Sigmoid colon (tissue), 7 donors: ENCODE data around the gene IZUMO2. TPM values are rescaled to one million over a fixed set of nuclear protein-coding genes. Genes with fewer than 3 reads are reported as not detected.
A peak's percentile ranks its signal among the peaks of the same experiment; 100 is the strongest.

ENCODE experiments used
- DNase-seq: peaks from one replicate; pipeline ENCODE4 v3.0.0-alpha.2; 2019
- H3K27ac ChIP-seq, 4 donors: fragments of 200-600 bp; sonication (generic); one replicate each; pipeline ENCODE4 v1.5.1; 2016 to 2019; ENCODE audit warnings: mild to moderate bottlenecking in 1 of 4
- H3K27me3 ChIP-seq, 3 donors: fragments of 200-600 bp; sonication (generic); one replicate each; pipeline ENCODE4 v1.5.1; 2019; ENCODE audit warnings: mild to moderate bottlenecking in 1 of 3
- H3K36me3 ChIP-seq, 4 donors: fragments of 200-600 bp; sonication (generic); one replicate each; pipeline ENCODE4 v1.5.1; 2016 to 2019
- H3K4me1 ChIP-seq, 4 donors: fragments of 200-600 bp; sonication (generic); one replicate each; pipeline ENCODE4 v1.5.1; 2017 to 2019
- H3K4me3 ChIP-seq, 4 donors: fragments of 200-600 bp; sonication (generic); one replicate each; pipeline ENCODE4 v1.5.1; 2017 to 2019; ENCODE audit warnings: mild to moderate bottlenecking in 2 of 4, moderate library complexity in 1 of 4
- H3K9me3 ChIP-seq, 4 donors: fragments of 200-600 bp in 3 of 4; sonication (generic) in 3 of 4; one replicate each; pipeline versions ENCODE4 v1.5.1 to v1.6.1; 2013 to 2019
- EP300 ChIP-seq, 4 donors: sonication (generic); formaldehyde crosslinking; IDR thresholded peaks; one replicate each; pipeline ENCODE4 v1.6.1; 2017; ENCODE audit warnings: antibody characterized with exemption in 4 of 4
- POLR2A ChIP-seq, 2 donors: fragments of 450-650 bp; IDR thresholded peaks; one replicate each; pipeline ENCODE4 v1.6.1; 2016; ENCODE audit warnings: antibody characterized with exemption in 2 of 2, mild to moderate bottlenecking in 2 of 2, moderate library complexity in 2 of 2
- POLR2AphosphoS5 ChIP-seq, 4 donors: sonication (generic); formaldehyde crosslinking; IDR thresholded peaks; one replicate each; pipeline ENCODE4 v1.6.1; 2017; ENCODE audit warnings: antibody characterized with exemption in 4 of 4
- WGBS, 2 donors: extraction: QIAGEN DNeasy Blood & Tissue Kit; methylation state at CpG; one replicate each; pipeline ENCODE4 v1.1.7; 2013; 5-methylcytosine and 5-hydroxymethylcytosine counted together
- intact Hi-C: fragments of 100-400 bp; cut with DNase I; formaldehyde crosslinking; loops from one replicate; pipeline ENCODE4 v1.15.1; 2023
- polyA plus RNA-seq, 3 donors: library from polyadenylated mRNA; stranded (reverse); fragments of 200-250 nt; gene quantifications; one replicate each; pipeline ENCODE4 v1.2.3, GENCODE V29; 2013
- total RNA-seq, 4 donors: library from RNA; depleted of rRNA; stranded (reverse); fragments of >200 nt; gene quantifications; one replicate each; pipeline ENCODE4 v1.1.0, GENCODE V29; 2016
- TF ChIP-seq, protein P1 (sequence below), 4 experiments: fragments of 450-650 bp in 3 of 4; fragments of 200-600 bp in 1 of 4; IDR thresholded peaks; one replicate each; pipeline ENCODE4 v1.5.1; 2016 to 2019; ENCODE audit warnings: antibody characterized with exemption in 4 of 4, mild to moderate bottlenecking in 3 of 4, moderate library complexity in 2 of 4
- donor health status: healthy with polysubstance abuse.
- donor health status: Bipolar disorder and iron deficiency.
- donor health status: healthy.

The IZUMO2 gene
- total and polyA plus RNA-seq, 7 donors: not detected

DNA sequence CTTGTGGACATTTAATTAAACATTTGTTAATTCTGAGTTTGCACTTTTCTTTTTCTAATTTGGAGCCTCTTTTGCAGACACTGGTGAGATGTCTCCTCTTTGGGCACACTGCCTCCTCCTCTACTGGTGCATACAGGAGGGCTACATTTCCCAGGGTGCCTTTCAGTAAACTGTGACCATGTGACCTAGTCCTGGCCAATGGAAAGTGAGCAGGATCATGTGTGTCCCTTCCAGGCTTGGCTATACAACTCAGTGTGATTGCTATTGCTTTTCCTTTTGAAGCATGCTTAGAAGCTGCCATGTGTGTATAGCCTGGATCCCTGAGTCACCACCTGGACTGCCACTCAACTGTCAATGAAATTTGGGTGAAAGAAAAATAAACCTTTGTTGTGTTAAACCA is 4.5 kb downstream of the IZUMO2 start:
- Histone ChIP-seq H3K36me3 (no peaks in the 10 kb centered on the region), H3K27ac (no peak overlapping the region), H3K27me3 (peaks cover 0 to 24% (median 8%) of the 10 kb centered on the region in 3 donors), H3K9me3 (peaks cover 0 to 8% (median 4%) of the 10 kb centered on the region in 4 donors), H3K4me3 (no peak overlapping the region), H3K4me1 (no peaks in the 10 kb centered on the region)
- intact Hi-C loops: no loop called here
- DNase-seq: no peak
- TF ChIP-seq, protein P1, sequence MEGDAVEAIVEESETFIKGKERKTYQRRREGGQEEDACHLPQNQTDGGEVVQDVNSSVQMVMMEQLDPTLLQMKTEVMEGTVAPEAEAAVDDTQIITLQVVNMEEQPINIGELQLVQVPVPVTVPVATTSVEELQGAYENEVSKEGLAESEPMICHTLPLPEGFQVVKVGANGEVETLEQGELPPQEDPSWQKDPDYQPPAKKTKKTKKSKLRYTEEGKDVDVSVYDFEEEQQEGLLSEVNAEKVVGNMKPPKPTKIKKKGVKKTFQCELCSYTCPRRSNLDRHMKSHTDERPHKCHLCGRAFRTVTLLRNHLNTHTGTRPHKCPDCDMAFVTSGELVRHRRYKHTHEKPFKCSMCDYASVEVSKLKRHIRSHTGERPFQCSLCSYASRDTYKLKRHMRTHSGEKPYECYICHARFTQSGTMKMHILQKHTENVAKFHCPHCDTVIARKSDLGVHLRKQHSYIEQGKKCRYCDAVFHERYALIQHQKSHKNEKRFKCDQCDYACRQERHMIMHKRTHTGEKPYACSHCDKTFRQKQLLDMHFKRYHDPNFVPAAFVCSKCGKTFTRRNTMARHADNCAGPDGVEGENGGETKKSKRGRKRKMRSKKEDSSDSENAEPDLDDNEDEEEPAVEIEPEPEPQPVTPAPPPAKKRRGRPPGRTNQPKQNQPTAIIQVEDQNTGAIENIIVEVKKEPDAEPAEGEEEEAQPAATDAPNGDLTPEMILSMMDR (IDR thresholded peaks at IDR 0.05): no peak
- TF ChIP-seq POLR2A (IDR thresholded peaks at IDR 0.05): no peak
- TF ChIP-seq POLR2AphosphoS5 (IDR thresholded peaks at IDR 0.05): no peak
- TF ChIP-seq EP300 (IDR thresholded peaks at IDR 0.05): no peak

DNA sequence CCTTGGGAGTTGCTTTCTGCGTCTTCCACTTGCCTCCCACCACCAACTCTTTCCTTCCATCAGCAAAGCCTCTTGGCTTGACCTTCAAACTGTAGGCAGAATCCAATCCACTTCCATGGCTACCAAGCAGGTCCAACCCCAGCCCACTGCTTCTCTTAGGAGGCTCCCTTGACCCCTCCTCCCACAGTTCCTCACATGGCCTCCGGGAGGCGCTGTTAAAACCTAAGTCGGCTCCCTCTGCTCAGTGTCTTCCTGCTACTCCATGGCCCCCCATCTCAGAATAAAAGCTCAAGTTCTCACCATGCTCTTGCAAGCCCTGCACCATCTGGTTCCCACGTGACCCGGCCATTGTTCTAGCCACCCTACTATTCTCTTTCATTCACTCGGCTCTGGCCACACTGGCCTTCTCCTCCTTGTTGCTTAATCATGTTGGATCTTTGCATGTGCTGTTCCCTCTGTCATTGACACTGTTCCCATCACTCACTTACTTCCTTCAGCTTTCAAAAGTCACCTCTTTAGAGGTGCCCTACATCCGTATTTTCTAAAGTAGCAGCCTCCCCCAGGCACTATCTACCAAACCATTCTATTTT is 7.5 kb downstream of the IZUMO2 start:
- H3K36me3 ChIP-seq: no peaks in the 10 kb centered on the region
- H3K27me3 ChIP-seq: peaks cover 0 to 8% (median 0%) of the 10 kb centered on the region in 3 donors
- intact Hi-C loops: no loop called here

DNA sequence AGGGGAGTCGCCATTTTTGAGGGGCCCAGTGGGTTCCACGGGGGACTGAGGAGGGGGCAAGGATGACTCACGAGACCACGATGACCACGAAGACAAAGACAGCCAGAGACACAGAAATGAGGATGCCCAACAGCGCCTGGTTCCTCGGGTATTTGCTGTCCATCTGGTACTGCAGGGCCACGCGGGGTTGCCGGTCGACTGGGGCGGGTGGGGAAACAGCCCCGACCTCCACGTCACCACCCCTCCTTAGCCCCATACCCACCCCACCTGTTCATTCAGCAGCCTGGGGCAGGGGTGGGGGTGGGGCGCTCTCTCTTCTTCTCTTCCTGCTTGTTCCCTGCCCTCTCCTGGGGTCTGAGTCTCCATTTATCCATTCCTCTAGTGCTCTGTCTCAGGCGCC is 8.6 kb downstream of the IZUMO2 start:
- Histone ChIP-seq H3K27ac (no peak overlapping the region), H3K4me1 (no peaks in the 10 kb centered on the region), H3K27me3 (peaks cover 0 to 18% (median 0%) of the 10 kb centered on the region in 3 donors), H3K4me3 (no peak overlapping the region), H3K9me3 (peaks cover 0 to 8% (median 4%) of the 10 kb centered on the region in 4 donors), H3K36me3 (no peaks in the 10 kb centered on the region)
- 75 to 80% methylated on average over 16 of the region's 16 CpGs for WGBS, 2 donors
- intact Hi-C loops: no loop called here
- TF ChIP-seq, protein P1 (IDR thresholded peaks at IDR 0.05): no peak
- TF ChIP-seq POLR2AphosphoS5 (IDR thresholded peaks at IDR 0.05) (no peak), POLR2A (IDR thresholded peaks at IDR 0.05) (no peak), EP300 (IDR thresholded peaks at IDR 0.05) (no peak)
- DNase-seq: no peak

More for the DNA sequence above, 7.5 kb downstream of the IZUMO2 start:
- DNase-seq: no peak
- Histone ChIP-seq H3K4me1 (no peaks in the 10 kb centered on the region), H3K27ac (no peak overlapping the region), H3K4me3 (no peak overlapping the region), H3K9me3 (peaks cover 0 to 8% (median 4%) of the 10 kb centered on the region in 4 donors)
- WGBS, 2 donors: 79 to 89% methylated on average over 8 of the region's 8 CpGs
- TF ChIP-seq POLR2AphosphoS5 (IDR thresholded peaks at IDR 0.05): no peak

DNA sequence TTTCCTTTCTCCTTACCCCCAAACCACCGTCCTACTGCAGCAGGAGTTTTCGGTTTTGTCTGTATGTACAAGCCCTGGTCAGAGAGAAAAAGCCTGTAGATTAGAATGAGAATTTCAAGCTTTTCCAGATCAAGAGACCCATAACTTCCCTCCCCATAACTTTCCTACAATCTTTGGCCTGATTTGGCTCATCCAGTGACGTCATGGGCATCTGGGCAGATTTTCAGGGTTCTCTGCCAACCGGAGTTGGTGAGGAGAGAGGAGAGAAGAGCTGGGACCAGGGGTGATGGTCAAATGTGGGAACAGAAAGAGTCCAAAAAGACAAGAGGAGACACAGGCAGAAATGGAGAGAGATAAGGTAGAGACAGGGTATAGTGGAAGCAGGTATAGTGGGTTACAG is 10.5 kb downstream of the IZUMO2 start:
- H3K27me3 ChIP-seq: peaks cover 0 to 21% (median 0%) of the 10 kb centered on the region in 3 donors
- no peak overlapping the region for H3K4me3 ChIP-seq
- WGBS, 2 donors: 64 to 82% methylated on average over 4 of the region's 4 CpGs
- no peak for DNase-seq
- no peaks in the 10 kb centered on the region for H3K9me3 ChIP-seq
- no peak overlapping the region for H3K27ac ChIP-seq
- intact Hi-C loops: no loop called here
- H3K36me3 ChIP-seq: no peaks in the 10 kb centered on the region
- TF ChIP-seq EP300 (IDR thresholded peaks at IDR 0.05) (no peak), POLR2AphosphoS5 (IDR thresholded peaks at IDR 0.05) (no peak), POLR2A (IDR thresholded peaks at IDR 0.05) (no peak)
- TF ChIP-seq, protein P1 (IDR thresholded peaks at IDR 0.05): no peak
- H3K4me1 ChIP-seq: peaks cover 0 to 1% (median 0%) of the 10 kb centered on the region in 4 donors

DNA sequence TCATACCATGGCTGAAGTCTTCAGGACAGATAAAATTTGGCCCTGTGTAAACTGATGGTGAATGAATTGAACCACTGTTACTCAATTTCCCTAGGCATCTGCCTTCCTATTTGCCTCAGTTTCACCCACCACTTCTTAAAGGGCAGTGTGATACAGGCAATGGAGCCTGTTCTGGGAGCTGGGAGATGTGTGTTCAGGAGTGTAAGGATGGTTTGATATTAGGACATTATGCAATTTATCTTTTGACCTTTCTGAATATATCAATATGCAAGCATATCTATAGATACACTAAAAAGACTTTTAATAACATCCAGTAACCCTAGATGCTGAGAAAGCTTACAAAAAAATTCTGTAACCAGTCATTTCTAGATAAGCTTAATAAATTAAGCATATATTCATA is 14.6 kb downstream of the IZUMO2 start:
- intact Hi-C loops: no loop called here
- DNase-seq: no peak

More for the DNA sequence above, 14.6 kb downstream of the IZUMO2 start:
- Histone ChIP-seq H3K27me3 (peaks cover 0 to 15% (median 0%) of the 10 kb centered on the region in 3 donors), H3K36me3 (no peaks in the 10 kb centered on the region), H3K4me1 (peaks cover 0 to 7% (median 6%) of the 10 kb centered on the region in 4 donors), H3K9me3 (no peaks in the 10 kb centered on the region), H3K27ac (no peak overlapping the region), H3K4me3 (peak overlapping the region in 2 of 4 donors; percentile 58 to 62)
- TF ChIP-seq POLR2A (IDR thresholded peaks at IDR 0.05) (no peak), EP300 (IDR thresholded peaks at IDR 0.05) (no peak), POLR2AphosphoS5 (IDR thresholded peaks at IDR 0.05) (no peak)
- TF ChIP-seq, protein P1 (IDR thresholded peaks at IDR 0.05): no peak
